AG09319 (cell line): ENCODE results near the gene SLC17A2.
"Not testable (repeated sequence)": the region's sequence is repeated elsewhere in the genome, so short reads cannot be mapped to it uniquely, and the experiment has no call there.

ENCODE experiments used
- DNase-seq: peaks from one replicate; pipeline ENCODE4 v3.0.0-alpha.2; 2010; ENCODE audit warnings: low read depth; ENCODE audit errors: extremely low read depth
- CTCF ChIP-seq: IDR thresholded peaks from 2 replicates; pipeline ENCODE4 v1.5.1; 2011; ENCODE audit warnings: low read depth, mild to moderate bottlenecking, inconsistent platforms, low read length, moderate library complexity

Gene SLC17A2

GRCh38 chr6:25951296-25952032 lies 21.0 kb upstream of the SLC17A2 start:
- TF ChIP-seq CTCF: no peak
- no peak for DNase-seq

GRCh38 chr6:25950297-25950696 lies 19.8 kb upstream of the SLC17A2 start:
- no peak for TF ChIP-seq CTCF
- no peak for DNase-seq

GRCh38 chr6:25949695-25950094 lies 19.2 kb upstream of the SLC17A2 start:
- DNase-seq: no peak
- no peak for TF ChIP-seq CTCF

GRCh38 chr6:25947492-25947891 lies 17.0 kb upstream of the SLC17A2 start:
- not testable (repeated sequence) for DNase-seq

- DNase-seq: no peak
- no peak for TF ChIP-seq CTCF
Measured at GRCh38 chr6:25946631-25947030, 16.1 kb upstream of the SLC17A2 start.

- DNase-seq: not testable (repeated sequence)
Measured at GRCh38 chr6:25945738-25946137, 15.2 kb upstream of the SLC17A2 start.

GRCh38 chr6:25944688-25945574 lies 14.4 kb upstream of the SLC17A2 start:
- TF ChIP-seq CTCF: no peak
- no peak for DNase-seq

- TF ChIP-seq CTCF: no peak
- no peak for DNase-seq
Measured at GRCh38 chr6:25943887-25944286, 13.4 kb upstream of the SLC17A2 start.
